HEK293 (cell line): Measurements from ENCODE around the gene AK5.

ENCODE experiments used
- CTCF ChIA-PET: fragments of 350-600 bp; formaldehyde crosslinking; extraction: SDS; loops from one replicate; lab custom pipeline; 2021; ENCODE audit warnings: antibody characterized with exemption; lab: Yijun Ruan, JAX
- POLR2A ChIA-PET: fragments of 300-600 bp; formaldehyde crosslinking; extraction: SDS; loops from one replicate; lab custom pipeline; 2020; ENCODE audit warnings: antibody characterized with exemption, inconsistent platforms; lab: Yijun Ruan, JAX
- H3K27ac ChIP-seq: fragments of 200-500 bp; sonication (Bioruptor generic); 2 replicates; pipeline ENCODE4 v1.5.1; 2014; ENCODE audit warnings: low read depth, low read length, control low read depth, inconsistent platforms; ENCODE audit errors: extremely low read depth
- H3K36me3 ChIP-seq, 2 experiments: fragments of 200-500 bp in 1 of 2; sonication (Bioruptor generic) in 1 of 2; 1 replicate in 1 of 2; 2 replicates in 1 of 2; pipeline ENCODE4 v1.5.1; 2014 to 2017; ENCODE audit warnings: inconsistent platforms in 2 of 2, low read length in 2 of 2; ENCODE audit not compliant: control insufficient read depth in 2 of 2, insufficient read depth in 1 of 2
- H3K4me1 ChIP-seq: fragments of 200-500 bp; sonication (Bioruptor generic); 2 replicates; pipeline ENCODE4 v1.5.1; 2014; ENCODE audit warnings: mild to moderate bottlenecking, low read length, inconsistent platforms; ENCODE audit not compliant: control insufficient read depth, insufficient read depth
- H3K4me3 ChIP-seq: 2 replicates; pipeline ENCODE4 v1.5.1; 2011; ENCODE audit warnings: low read depth, mild to moderate bottlenecking, control low read depth, low read length, moderate library complexity
- H3K9me3 ChIP-seq: fragments of 200-500 bp; sonication (Bioruptor generic); 2 replicates; pipeline ENCODE4 v1.5.1; 2014; ENCODE audit warnings: low read depth, low read length, inconsistent platforms; ENCODE audit not compliant: control insufficient read depth, insufficient read depth
- BCL11A ChIP-seq: fragments of 450-650 bp; formaldehyde crosslinking; IDR thresholded peaks from 2 replicates; pipeline ENCODE4 v1.5.1; 2016; ENCODE audit warnings: low read depth, missing biosample characterization, missing genetic modification characterization
- OSR2 ChIP-seq: fragments of 450-650 bp; formaldehyde crosslinking; IDR thresholded peaks from 2 replicates; pipeline ENCODE4 v1.5.1; 2016; ENCODE audit warnings: missing biosample characterization, missing genetic modification characterization
- SCRT2 ChIP-seq: fragments of 450-650 bp; formaldehyde crosslinking; IDR thresholded peaks from 2 replicates; pipeline ENCODE4 v1.5.1; 2016; ENCODE audit warnings: missing biosample characterization, missing genetic modification characterization
- ZFP41 ChIP-seq: fragments of 450-650 bp; formaldehyde crosslinking; IDR thresholded peaks from 2 replicates; pipeline ENCODE4 v1.5.1; 2016; ENCODE audit warnings: missing biosample characterization, missing genetic modification characterization, borderline replicate concordance
- ZFP69B ChIP-seq: fragments of 450-650 bp; formaldehyde crosslinking; IDR thresholded peaks from 2 replicates; pipeline ENCODE4 v1.5.1; 2016; ENCODE audit warnings: missing biosample characterization, missing genetic modification characterization
- ZNF114 ChIP-seq: fragments of 450-650 bp; formaldehyde crosslinking; IDR thresholded peaks from 2 replicates; pipeline ENCODE4 v1.5.0; 2017; ENCODE audit warnings: missing biosample characterization, missing genetic modification characterization
- ZNF175 ChIP-seq: fragments of 450-650 bp; formaldehyde crosslinking; IDR thresholded peaks from 2 replicates; pipeline ENCODE4 v1.5.1; 2016; ENCODE audit warnings: missing biosample characterization, missing genetic modification characterization
- ZNF426 ChIP-seq: fragments of 450-650 bp; formaldehyde crosslinking; IDR thresholded peaks from 2 replicates; pipeline ENCODE4 v1.5.1; 2017; ENCODE audit warnings: missing biosample characterization, missing genetic modification characterization, mild to moderate bottlenecking, inconsistent platforms, moderate library complexity
- ZNF549 ChIP-seq: fragments of 450-650 bp; IDR thresholded peaks from 2 replicates; pipeline ENCODE4 v1.5.1; 2018; ENCODE audit warnings: missing biosample characterization, missing genetic modification characterization, mild to moderate bottlenecking, inconsistent platforms, moderate library complexity
- ZNF555 ChIP-seq: fragments of 450-650 bp; formaldehyde crosslinking; conservative IDR thresholded peaks from 2 replicates; pipeline ENCODE4 v1.5.1; 2017; ENCODE audit warnings: missing biosample characterization, mild to moderate bottlenecking, missing genetic modification characterization, inconsistent platforms
- ZNF621 ChIP-seq: fragments of 450-650 bp; formaldehyde crosslinking; IDR thresholded peaks from 2 replicates; pipeline ENCODE4 v1.5.1; 2017; ENCODE audit warnings: missing biosample characterization, missing genetic modification characterization
- ZNF677 ChIP-seq: fragments of 450-650 bp; IDR thresholded peaks from 2 replicates; pipeline ENCODE4 v1.5.0; 2018; ENCODE audit warnings: missing biosample characterization, mild to moderate bottlenecking, missing genetic modification characterization, moderate library complexity
- TF ChIP-seq, protein P1 (sequence below): fragments of 450-650 bp; formaldehyde crosslinking; IDR thresholded peaks from 2 replicates; pipeline ENCODE4 v1.5.1; 2016; ENCODE audit warnings: missing biosample characterization, missing genetic modification characterization
- TF ChIP-seq, protein P2 (sequence below): fragments of 450-650 bp; formaldehyde crosslinking; IDR thresholded peaks from 2 replicates; pipeline ENCODE4 v1.5.1; 2016; ENCODE audit warnings: missing biosample characterization, missing genetic modification characterization
- TF ChIP-seq, protein P3 (sequence below): fragments of 450-650 bp; formaldehyde crosslinking; IDR thresholded peaks from 2 replicates; pipeline ENCODE4; 2016; ENCODE audit warnings: missing biosample characterization, missing genetic modification characterization
- TF ChIP-seq, protein P4 (sequence below): fragments of 450-650 bp; formaldehyde crosslinking; IDR thresholded peaks from 2 replicates; pipeline ENCODE4 v1.5.1; 2016; ENCODE audit warnings: missing biosample characterization, missing genetic modification characterization
- TF ChIP-seq, protein P5 (sequence below): fragments of 450-650 bp; formaldehyde crosslinking; IDR thresholded peaks from 2 replicates; pipeline ENCODE4 v1.5.1; 2016; ENCODE audit warnings: missing biosample characterization, missing genetic modification characterization

AK5 gene

DNA sequence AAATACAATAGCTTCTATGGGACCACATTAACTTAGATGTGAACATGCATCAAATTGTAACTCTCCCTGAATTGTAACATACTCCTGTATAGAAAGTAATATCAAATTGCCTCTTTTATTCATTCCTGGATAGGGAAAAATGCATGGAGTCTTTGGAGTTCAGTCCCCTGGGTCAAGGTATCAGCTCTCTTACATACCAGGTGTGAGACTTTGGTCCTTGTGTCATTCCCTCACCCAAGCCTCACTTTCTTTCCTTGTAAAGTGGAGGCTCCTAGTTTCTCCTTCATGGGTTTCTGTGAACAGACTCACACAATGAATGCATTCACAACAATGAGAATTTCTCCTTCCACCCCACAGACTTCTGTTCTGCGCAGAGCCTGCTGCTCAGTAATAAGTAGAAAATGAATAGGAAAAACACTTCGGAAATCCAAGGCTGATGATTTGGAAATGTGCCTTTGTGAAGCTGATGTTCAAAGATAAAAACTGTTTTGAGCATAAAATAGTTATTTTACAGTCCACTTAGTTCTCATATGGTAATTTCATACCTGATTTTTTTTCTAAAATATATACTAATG lies 185.3 kb downstream of the AK5 start:
- Histone ChIP-seq H3K36me3 (no peaks in the 10 kb centered on the region), H3K4me3 (no peak overlapping the region), H3K4me1 (no peaks in the 10 kb centered on the region), H3K9me3 (no peaks in the 10 kb centered on the region), H3K27ac (no peak overlapping the region)
- TF ChIP-seq ZNF114 (tag by site-specific recombination) (no peak), ZNF677 (tag by site-specific recombination) (no peak), BCL11A (tag by site-specific recombination) (no peak), ZFP69B (tag by site-specific recombination) (no peak), ZNF426 (tag by site-specific recombination) (no peak), SCRT2 (tag by site-specific recombination) (no peak), ZNF555 (tag by site-specific recombination) (no peak), ZNF549 (tag by site-specific recombination) (no peak), ZFP41 (tag by site-specific recombination) (no peak), ZNF621 (tag by site-specific recombination) (no peak)
- TF ChIP-seq, protein P1, sequence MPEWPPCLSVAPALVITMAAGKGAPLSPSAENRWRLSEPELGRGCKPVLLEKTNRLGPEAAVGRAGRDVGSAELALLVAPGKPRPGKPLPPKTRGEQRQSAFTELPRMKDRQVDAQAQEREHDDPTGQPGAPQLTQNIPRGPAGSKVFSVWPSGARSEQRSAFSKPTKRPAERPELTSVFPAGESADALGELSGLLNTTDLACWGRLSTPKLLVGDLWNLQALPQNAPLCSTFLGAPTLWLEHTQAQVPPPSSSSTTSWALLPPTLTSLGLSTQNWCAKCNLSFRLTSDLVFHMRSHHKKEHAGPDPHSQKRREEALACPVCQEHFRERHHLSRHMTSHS (tag by site-specific recombination) = no peak
- ChIA-PET POLR2A (no interaction called here), CTCF (interaction anchor here (0.6 kb wide), 1 partner anchor 66 kb away, joined by 4 read pairs; no protein-coding TSS in a partner anchor)

DNA sequence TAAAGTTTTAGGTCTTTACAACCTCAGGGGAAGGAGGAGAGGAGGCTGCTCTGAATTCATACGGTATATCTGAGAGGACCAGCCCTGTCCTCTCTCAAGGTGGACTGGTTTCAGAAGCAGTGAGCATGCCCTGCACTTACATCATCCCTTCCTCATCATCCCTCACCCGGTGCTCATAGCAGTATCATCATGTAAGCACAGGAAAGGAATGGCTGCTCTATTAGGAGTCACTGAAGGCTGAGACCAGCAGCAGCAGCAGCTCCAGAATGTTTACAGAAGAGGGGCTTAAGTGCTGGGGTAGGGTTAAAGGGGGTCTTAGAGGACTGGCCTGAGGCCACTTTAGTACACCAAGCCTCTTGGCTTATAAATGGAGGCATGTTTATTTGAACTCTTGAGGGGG lies 185.9 kb downstream of the AK5 start:
- TF ChIP-seq, protein P2, sequence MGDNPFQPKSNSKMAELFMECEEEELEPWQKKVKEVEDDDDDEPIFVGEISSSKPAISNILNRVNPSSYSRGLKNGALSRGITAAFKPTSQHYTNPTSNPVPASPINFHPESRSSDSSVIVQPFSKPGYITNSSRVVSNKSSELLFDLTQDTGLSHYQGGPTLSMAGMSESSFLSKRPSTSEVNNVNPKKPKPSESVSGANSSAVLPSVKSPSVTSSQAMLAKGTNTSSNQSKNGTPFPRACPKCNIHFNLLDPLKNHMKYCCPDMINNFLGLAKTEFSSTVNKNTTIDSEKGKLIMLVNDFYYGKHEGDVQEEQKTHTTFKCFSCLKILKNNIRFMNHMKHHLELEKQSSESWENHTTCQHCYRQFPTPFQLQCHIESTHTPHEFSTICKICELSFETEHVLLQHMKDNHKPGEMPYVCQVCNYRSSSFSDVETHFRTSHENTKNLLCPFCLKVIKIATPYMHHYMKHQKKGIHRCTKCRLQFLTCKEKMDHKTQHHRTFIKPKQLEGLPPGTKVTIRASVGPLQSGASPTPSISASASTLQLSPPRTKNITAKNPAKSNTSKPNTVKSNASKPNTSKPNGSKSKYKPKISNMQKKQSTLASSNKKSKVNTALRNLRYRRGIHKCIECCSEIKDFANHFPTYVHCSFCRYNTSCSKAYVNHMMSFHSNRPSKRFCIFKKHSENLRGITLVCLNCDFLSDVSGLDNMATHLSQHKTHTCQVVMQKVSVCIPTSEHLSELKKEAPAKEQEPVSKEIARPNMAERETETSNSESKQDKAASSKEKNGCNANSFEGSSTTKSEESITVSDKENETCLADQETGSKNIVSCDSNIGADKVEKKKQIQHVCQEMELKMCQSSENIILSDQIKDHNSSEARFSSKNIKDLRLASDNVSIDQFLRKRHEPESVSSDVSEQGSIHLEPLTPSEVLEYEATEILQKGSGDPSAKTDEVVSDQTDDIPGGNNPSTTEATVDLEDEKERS (tag by site-specific recombination) = no peak
- TF ChIP-seq, protein P3, sequence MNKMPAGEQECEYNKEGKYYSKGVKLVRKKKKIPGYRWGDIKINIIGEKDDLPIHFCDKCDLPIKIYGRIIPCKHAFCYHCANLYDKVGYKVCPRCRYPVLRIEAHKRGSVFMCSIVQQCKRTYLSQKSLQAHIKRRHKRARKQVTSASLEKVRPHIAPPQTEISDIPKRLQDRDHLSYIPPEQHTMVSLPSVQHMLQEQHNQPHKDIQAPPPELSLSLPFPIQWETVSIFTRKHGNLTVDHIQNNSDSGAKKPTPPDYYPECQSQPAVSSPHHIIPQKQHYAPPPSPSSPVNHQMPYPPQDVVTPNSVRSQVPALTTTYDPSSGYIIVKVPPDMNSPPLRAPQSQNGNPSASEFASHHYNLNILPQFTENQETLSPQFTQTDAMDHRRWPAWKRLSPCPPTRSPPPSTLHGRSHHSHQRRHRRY (tag by site-specific recombination) = no peak
- TF ChIP-seq ZNF175 (tag by site-specific recombination) = no peak
- TF ChIP-seq ZNF555 (tag by site-specific recombination) = no peak
- no peak for TF ChIP-seq OSR2 (tag by site-specific recombination)
- TF ChIP-seq, protein P4, sequence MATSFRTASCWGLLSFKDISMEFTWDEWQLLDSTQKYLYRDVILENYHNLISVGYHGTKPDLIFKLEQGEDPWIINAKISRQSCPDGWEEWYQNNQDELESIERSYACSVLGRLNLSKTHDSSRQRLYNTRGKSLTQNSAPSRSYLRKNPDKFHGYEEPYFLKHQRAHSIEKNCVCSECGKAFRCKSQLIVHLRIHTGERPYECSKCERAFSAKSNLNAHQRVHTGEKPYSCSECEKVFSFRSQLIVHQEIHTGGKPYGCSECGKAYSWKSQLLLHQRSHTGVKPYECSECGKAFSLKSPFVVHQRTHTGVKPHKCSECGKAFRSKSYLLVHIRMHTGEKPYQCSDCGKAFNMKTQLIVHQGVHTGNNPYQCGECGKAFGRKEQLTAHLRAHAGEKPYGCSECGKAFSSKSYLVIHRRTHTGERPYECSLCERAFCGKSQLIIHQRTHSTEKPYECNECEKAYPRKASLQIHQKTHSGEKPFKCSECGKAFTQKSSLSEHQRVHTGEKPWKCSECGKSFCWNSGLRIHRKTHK (tag by site-specific recombination) = no peak
- TF ChIP-seq, protein P5, sequence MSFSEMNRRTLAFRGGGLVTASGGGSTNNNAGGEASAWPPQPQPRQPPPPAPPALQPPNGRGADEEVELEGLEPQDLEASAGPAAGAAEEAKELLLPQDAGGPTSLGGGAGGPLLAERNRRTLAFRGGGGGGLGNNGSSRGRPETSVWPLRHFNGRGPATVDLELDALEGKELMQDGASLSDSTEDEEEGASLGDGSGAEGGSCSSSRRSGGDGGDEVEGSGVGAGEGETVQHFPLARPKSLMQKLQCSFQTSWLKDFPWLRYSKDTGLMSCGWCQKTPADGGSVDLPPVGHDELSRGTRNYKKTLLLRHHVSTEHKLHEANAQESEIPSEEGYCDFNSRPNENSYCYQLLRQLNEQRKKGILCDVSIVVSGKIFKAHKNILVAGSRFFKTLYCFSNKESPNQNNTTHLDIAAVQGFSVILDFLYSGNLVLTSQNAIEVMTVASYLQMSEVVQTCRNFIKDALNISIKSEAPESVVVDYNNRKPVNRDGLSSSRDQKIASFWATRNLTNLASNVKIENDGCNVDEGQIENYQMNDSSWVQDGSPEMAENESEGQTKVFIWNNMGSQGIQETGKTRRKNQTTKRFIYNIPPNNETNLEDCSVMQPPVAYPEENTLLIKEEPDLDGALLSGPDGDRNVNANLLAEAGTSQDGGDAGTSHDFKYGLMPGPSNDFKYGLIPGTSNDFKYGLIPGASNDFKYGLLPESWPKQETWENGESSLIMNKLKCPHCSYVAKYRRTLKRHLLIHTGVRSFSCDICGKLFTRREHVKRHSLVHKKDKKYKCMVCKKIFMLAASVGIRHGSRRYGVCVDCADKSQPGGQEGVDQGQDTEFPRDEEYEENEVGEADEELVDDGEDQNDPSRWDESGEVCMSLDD (tag by site-specific recombination) = no peak
- no peaks in the 10 kb centered on the region for H3K9me3 ChIP-seq
- H3K27ac ChIP-seq = no peak overlapping the region
- no peak overlapping the region for H3K4me3 ChIP-seq
- ChIA-PET POLR2A (no interaction called here), CTCF (interaction anchor here (0.6 kb wide), 1 partner anchor 66 kb away, joined by 4 read pairs; no protein-coding TSS in a partner anchor)
- no peaks in the 10 kb centered on the region for H3K4me1 ChIP-seq
- no peaks in the 10 kb centered on the region for H3K36me3 ChIP-seq
